SK-N-SH (cell line): Measurements from ENCODE around the gene SEMA3A. TPM values are rescaled to one million over a fixed set of nuclear protein-coding genes. Genes with fewer than 3 reads are reported as not detected.

Source experiments
- CTCF ChIA-PET: fragments of 300-600, 350-600 bp; formaldehyde crosslinking; extraction: SDS; loops from one replicate; lab custom pipeline; 2021; lab: Yijun Ruan, JAX
- POLR2A ChIA-PET: fragments of 350-600 bp; sonication (Branson Sonifier 250); formaldehyde crosslinking; extraction: SDS; loops from one replicate; lab custom pipeline; 2020; ENCODE audit warnings: antibody characterized with exemption, inconsistent platforms; lab: Yijun Ruan, JAX
- DNase-seq: peaks from one replicate; pipeline ENCODE4 v3.0.0; 2012
- H2AFZ ChIP-seq: fragments of 200-600 bp; sonication (generic); 2 replicates; pipeline ENCODE4 v1.8.1; 2016; ENCODE audit warnings: antibody characterized with exemption, mild to moderate bottlenecking, low read depth
- H3F3A ChIP-seq: fragments of 200-600 bp; sonication (generic); replicated peaks from 2 replicates; pipeline ENCODE3; 2016; ENCODE audit warnings: antibody characterized with exemption, mild to moderate bottlenecking; ENCODE audit not compliant: insufficient read depth
- H3K27ac ChIP-seq, 2 experiments: fragments of 200-500 bp in 1 of 2; fragments of 200-600 bp in 1 of 2; sonication (Bioruptor generic) in 1 of 2; sonication (generic), shearing (Covaris generic) in 1 of 2; 2 replicates each; pipeline versions ENCODE4 v1.5.1 to v1.6.1; 2014 to 2016; ENCODE audit warnings: low read depth in 2 of 2, inconsistent platforms in 1 of 2, low read length in 1 of 2, mild to moderate bottlenecking in 1 of 2, mixed read lengths in 1 of 2
- H3K27me3 ChIP-seq: fragments of 200-600 bp; sonication (generic), shearing (Covaris generic); 2 replicates; pipeline ENCODE4 v1.6.1; 2016; ENCODE audit warnings: mixed run types; ENCODE audit not compliant: insufficient read depth
- H3K36me3 ChIP-seq, 2 experiments: fragments of 200-500 bp in 1 of 2; fragments of 200-600 bp in 1 of 2; sonication (Bioruptor generic) in 1 of 2; sonication (generic) in 1 of 2; replicated peaks in 1 of 2; 2 replicates each; pipeline versions ENCODE3 to v1.5.1; 2014 to 2016; ENCODE audit warnings: low read length in 1 of 2, mild to moderate bottlenecking in 1 of 2; ENCODE audit not compliant: insufficient read depth in 2 of 2, control insufficient read depth in 1 of 2
- H3K4me1 ChIP-seq, 2 experiments: fragments of 200-500 bp in 1 of 2; fragments of 200-600 bp in 1 of 2; sonication (Bioruptor generic) in 1 of 2; sonication (generic), shearing (Covaris generic) in 1 of 2; 2 replicates each; pipeline versions ENCODE4 v1.5.1 to v1.6.1; 2014 to 2016; ENCODE audit warnings: low read depth in 1 of 2, low read length in 1 of 2, mixed run types in 1 of 2; ENCODE audit not compliant: insufficient read depth in 2 of 2, control insufficient read depth in 1 of 2
- H3K4me2 ChIP-seq: fragments of 200-600 bp; sonication (generic), shearing (Covaris generic); 2 replicates; pipeline ENCODE4 v1.6.1; 2017; ENCODE audit warnings: mixed run types
- H3K4me3 ChIP-seq, 2 experiments: fragments of 200-500 bp in 1 of 2; fragments of 200-600 bp in 1 of 2; sonication (Bioruptor generic) in 1 of 2; sonication (generic), shearing (Covaris generic) in 1 of 2; 2 replicates each; pipeline versions ENCODE4 v1.5.1 to v1.8.1; 2014 to 2016; ENCODE audit warnings: low read depth in 2 of 2, inconsistent platforms in 1 of 2, low read length in 1 of 2, mild to moderate bottlenecking in 1 of 2, mixed read lengths in 1 of 2, moderate library complexity in 1 of 2
- H3K79me2 ChIP-seq: fragments of 200-600 bp; sonication (generic); 2 replicates; pipeline ENCODE4 v1.8.1; 2017; ENCODE audit warnings: mild to moderate bottlenecking; ENCODE audit not compliant: insufficient read depth
- H3K9ac ChIP-seq: fragments of 200-600 bp; sonication (generic); 2 replicates; pipeline ENCODE4 v1.6.1; 2017; ENCODE audit warnings: mixed run types
- H3K9me2 ChIP-seq: fragments of 200-600 bp; sonication (generic); 2 replicates; pipeline ENCODE4 v1.6.1; 2017; ENCODE audit warnings: mixed run types
- H3K9me3 ChIP-seq: fragments of 200-600 bp; sonication (generic); 2 replicates; pipeline ENCODE4 v1.6.1; 2017; ENCODE audit warnings: mixed run types, mild to moderate bottlenecking, moderate library complexity
- H4K20me1 ChIP-seq: fragments of 200-600 bp; sonication (generic); 2 replicates; pipeline ENCODE4 v1.6.1; 2017; ENCODE audit warnings: mild to moderate bottlenecking, mixed run types; ENCODE audit not compliant: insufficient read depth
- EZH2phosphoT487 ChIP-seq: fragments of 200-600 bp; sonication (generic); IDR thresholded peaks from 2 replicates; pipeline ENCODE4 v1.6.1; 2017; ENCODE audit warnings: low read depth, mixed run types, mild to moderate bottlenecking, antibody characterized with exemption, moderate library complexity, borderline replicate concordance
- FOSL2 ChIP-seq: IDR thresholded peaks from 2 replicates; pipeline ENCODE4 v1.4.0; 2012; ENCODE audit warnings: low read depth, mild to moderate bottlenecking, moderate library complexity, borderline replicate concordance
- FOXJ3 ChIP-seq: sonication (generic); formaldehyde crosslinking; IDR thresholded peaks from 2 replicates; pipeline ENCODE4 v1.5.1; 2020; ENCODE audit warnings: mild to moderate bottlenecking, missing genetic modification reagents
- GABPA ChIP-seq: IDR thresholded peaks from 2 replicates; pipeline ENCODE4 v1.4.0; 2012; ENCODE audit warnings: low read depth, mild to moderate bottlenecking
- GATA2 ChIP-seq: sonication (generic); formaldehyde crosslinking; IDR thresholded peaks from 2 replicates; pipeline ENCODE4 v1.5.0; 2020; ENCODE audit warnings: mild to moderate bottlenecking, missing genetic modification reagents
- JUND ChIP-seq: IDR thresholded peaks from 2 replicates; pipeline ENCODE4 v1.4.0; 2012
- MAX ChIP-seq: IDR thresholded peaks from 2 replicates; pipeline ENCODE4 v1.4.0; 2012; ENCODE audit warnings: low read depth
- MEF2A ChIP-seq: IDR thresholded peaks from 2 replicates; pipeline ENCODE4 v1.4.0; 2012; ENCODE audit warnings: low read depth, borderline replicate concordance
- MXI1 ChIP-seq: IDR thresholded peaks from 2 replicates; pipeline ENCODE4 v1.6.1; 2012; ENCODE audit warnings: mild to moderate bottlenecking, low read depth, low read length, improper control_type of control experiment
- NRF1 ChIP-seq: IDR thresholded peaks from 2 replicates; pipeline ENCODE4 v1.6.1; 2012; ENCODE audit warnings: low read depth, mild to moderate bottlenecking, low read length
- RAD21 ChIP-seq: IDR thresholded peaks from 2 replicates; pipeline ENCODE4 v1.6.1; 2012; ENCODE audit warnings: mild to moderate bottlenecking, low read length
- RFX5 ChIP-seq: IDR thresholded peaks from 2 replicates; pipeline ENCODE4 v1.6.1; 2012; ENCODE audit warnings: mild to moderate bottlenecking, improper control_type of control experiment, low read length
- RXRA ChIP-seq: IDR thresholded peaks from 2 replicates; pipeline ENCODE4 v1.4.0; 2012; ENCODE audit warnings: low read depth, mild to moderate bottlenecking, borderline replicate concordance
- SMC3 ChIP-seq: IDR thresholded peaks from 2 replicates; pipeline ENCODE4 v1.6.1; 2012; ENCODE audit warnings: low read depth, low read length, improper control_type of control experiment
- TCF12 ChIP-seq: IDR thresholded peaks from 2 replicates; pipeline ENCODE4 v1.4.0; 2012
- TEAD4 ChIP-seq: IDR thresholded peaks from 2 replicates; pipeline ENCODE4 v1.4.0; 2012; ENCODE audit warnings: mild to moderate bottlenecking, borderline replicate concordance; ENCODE audit not compliant: insufficient read depth
- YY1 ChIP-seq: IDR thresholded peaks from 2 replicates; pipeline ENCODE4 v1.4.0; 2012; ENCODE audit warnings: low read depth, mild to moderate bottlenecking
- WGBS: methylation state at CpG from one replicate; pipeline ENCODE4 v1.1.6; 2017; ENCODE audit warnings: low lambda C conversion rate; 5-methylcytosine and 5-hydroxymethylcytosine counted together
- polyA plus RNA-seq, 3 experiments: library from polyadenylated mRNA; depleted of rRNA; stranded (reverse); fragments of >200 nt; gene quantifications; 2 replicates each; pipeline ENCODE4 v1.2.3, GENCODE V29; 2012
- TF ChIP-seq, protein P1 (sequence below): IDR thresholded peaks from 2 replicates; pipeline ENCODE4; 2012
- TF ChIP-seq, protein P2 (sequence below): IDR thresholded peaks from 2 replicates; pipeline ENCODE4 v1.4.0; 2012; ENCODE audit warnings: low read depth, borderline replicate concordance
- TF ChIP-seq, protein P3 (sequence below): fragments of 150-350 bp; IDR thresholded peaks from 2 replicates; pipeline ENCODE4 v1.6.1; 2017; ENCODE audit warnings: antibody characterized with exemption, low read length, low read depth, borderline replicate concordance

Gene SEMA3A
- polyA plus RNA-seq, 1 of the 3 experiments (the other 2 are of a cell fraction) = 15.9 TPM

DNA sequence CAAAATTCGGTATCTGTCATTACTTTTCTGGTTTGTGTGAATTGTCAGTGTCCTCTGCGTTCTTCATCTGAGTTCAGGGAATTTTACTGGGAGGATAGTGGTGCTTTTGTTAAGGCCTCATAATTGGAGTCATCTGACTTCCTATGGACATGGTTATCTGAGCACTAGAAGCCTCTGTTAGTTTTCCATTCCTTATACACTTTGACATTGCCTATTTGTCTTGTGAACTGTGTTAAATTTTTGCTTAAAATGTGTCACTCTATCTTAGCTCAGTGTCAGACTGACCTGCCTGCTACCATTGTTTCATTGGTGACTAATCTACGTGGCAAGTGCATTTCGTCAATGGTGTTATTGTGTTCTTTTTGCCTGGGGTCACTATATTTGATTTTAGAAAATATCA, 253.3 kb downstream of the SEMA3A start (continued):
- TF ChIP-seq FOSL2 = no peak
- no peak for TF ChIP-seq TCF12
- TF ChIP-seq EZH2phosphoT487 = no peak
- no peak for TF ChIP-seq FOXJ3 (CRISPR knock-in tag)
- no peak for TF ChIP-seq NRF1
- no peak for TF ChIP-seq YY1
- TF ChIP-seq, protein P1, sequence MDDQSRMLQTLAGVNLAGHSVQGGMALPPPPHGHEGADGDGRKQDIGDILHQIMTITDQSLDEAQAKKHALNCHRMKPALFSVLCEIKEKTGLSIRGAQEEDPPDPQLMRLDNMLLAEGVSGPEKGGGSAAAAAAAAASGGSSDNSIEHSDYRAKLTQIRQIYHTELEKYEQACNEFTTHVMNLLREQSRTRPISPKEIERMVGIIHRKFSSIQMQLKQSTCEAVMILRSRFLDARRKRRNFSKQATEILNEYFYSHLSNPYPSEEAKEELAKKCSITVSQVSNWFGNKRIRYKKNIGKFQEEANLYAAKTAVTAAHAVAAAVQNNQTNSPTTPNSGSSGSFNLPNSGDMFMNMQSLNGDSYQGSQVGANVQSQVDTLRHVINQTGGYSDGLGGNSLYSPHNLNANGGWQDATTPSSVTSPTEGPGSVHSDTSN = no peak
- TF ChIP-seq MEF2A = no peak
- TF ChIP-seq RFX5 = no peak
- TF ChIP-seq RXRA = no peak
- TF ChIP-seq JUND = no peak
- no peak for TF ChIP-seq GABPA

GRCh38 chr7:83937930-83938329, 256.7 kb downstream of the SEMA3A start:
- H3K9me3 ChIP-seq = no peaks in the 10 kb centered on the region
- no peaks in the 10 kb centered on the region for H3K36me3 ChIP-seq
- POLR2A ChIA-PET = no interaction called here
- H3K4me3 ChIP-seq = no peak overlapping the region
- H3K4me2 ChIP-seq = no peak overlapping the region
- H3K27me3 ChIP-seq = no peaks in the 10 kb centered on the region
- H3F3A ChIP-seq = no peaks in the 10 kb centered on the region
- TF ChIP-seq, protein P2, sequence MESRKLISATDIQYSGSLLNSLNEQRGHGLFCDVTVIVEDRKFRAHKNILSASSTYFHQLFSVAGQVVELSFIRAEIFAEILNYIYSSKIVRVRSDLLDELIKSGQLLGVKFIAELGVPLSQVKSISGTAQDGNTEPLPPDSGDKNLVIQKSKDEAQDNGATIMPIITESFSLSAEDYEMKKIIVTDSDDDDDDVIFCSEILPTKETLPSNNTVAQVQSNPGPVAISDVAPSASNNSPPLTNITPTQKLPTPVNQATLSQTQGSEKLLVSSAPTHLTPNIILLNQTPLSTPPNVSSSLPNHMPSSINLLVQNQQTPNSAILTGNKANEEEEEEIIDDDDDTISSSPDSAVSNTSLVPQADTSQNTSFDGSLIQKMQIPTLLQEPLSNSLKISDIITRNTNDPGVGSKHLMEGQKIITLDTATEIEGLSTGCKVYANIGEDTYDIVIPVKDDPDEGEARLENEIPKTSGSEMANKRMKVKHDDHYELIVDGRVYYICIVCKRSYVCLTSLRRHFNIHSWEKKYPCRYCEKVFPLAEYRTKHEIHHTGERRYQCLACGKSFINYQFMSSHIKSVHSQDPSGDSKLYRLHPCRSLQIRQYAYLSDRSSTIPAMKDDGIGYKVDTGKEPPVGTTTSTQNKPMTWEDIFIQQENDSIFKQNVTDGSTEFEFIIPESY = no peak
- TF ChIP-seq GATA2 (CRISPR knock-in tag) = no peak
- TF ChIP-seq TCF12 = no peak
- no peak for TF ChIP-seq EZH2phosphoT487
- TF ChIP-seq YY1 = no peak
- TF ChIP-seq FOSL2 = no peak
- no peak for TF ChIP-seq RXRA
- no peak for TF ChIP-seq TEAD4
- no peak for TF ChIP-seq MAX
- no peak for TF ChIP-seq SMC3
- no peak for TF ChIP-seq RAD21
- no peak for TF ChIP-seq MXI1
- TF ChIP-seq RFX5 = no peak
- TF ChIP-seq, protein P3, sequence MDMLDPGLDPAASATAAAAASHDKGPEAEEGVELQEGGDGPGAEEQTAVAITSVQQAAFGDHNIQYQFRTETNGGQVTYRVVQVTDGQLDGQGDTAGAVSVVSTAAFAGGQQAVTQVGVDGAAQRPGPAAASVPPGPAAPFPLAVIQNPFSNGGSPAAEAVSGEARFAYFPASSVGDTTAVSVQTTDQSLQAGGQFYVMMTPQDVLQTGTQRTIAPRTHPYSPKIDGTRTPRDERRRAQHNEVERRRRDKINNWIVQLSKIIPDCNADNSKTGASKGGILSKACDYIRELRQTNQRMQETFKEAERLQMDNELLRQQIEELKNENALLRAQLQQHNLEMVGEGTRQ = no peak
- CTCF ChIA-PET = interaction anchor here (1.0 to 13.3 kb wide), 5 partner anchors 9 to 1104 kb away, joined by 4 to 268 read pairs (median 14); no protein-coding TSS in a partner anchor
- H3K4me1 ChIP-seq = no peaks in the 10 kb centered on the region
- H2AFZ ChIP-seq = no peak overlapping the region
- no peak overlapping the region for H3K27ac ChIP-seq
- 93% methylated on average over 8 of the region's 8 CpGs for WGBS
- no peaks in the 10 kb centered on the region for H4K20me1 ChIP-seq
- 0 out of 2 replicates have a peak, but pooled peaks cover 4% of the 10 kb centered on the region for H3K9me2 ChIP-seq
- DNase-seq = no peak
- H3K9ac ChIP-seq = no peak overlapping the region
- no peaks in the 10 kb centered on the region for H3K79me2 ChIP-seq
